Stimulated activated CD4-positive, alpha-beta T cell treated with anti-CD3 and anti-CD28 coated beads, Interleukin-4, amount 100 ng/mL, for 48 hours (primary cell): ENCODE data around the gene ACAA1.
A peak's percentile ranks its signal among the peaks of the same experiment; 100 is the strongest.
"Not testable (repeated sequence)": the region's sequence is repeated elsewhere in the genome, so short reads cannot be mapped to it uniquely, and the experiment has no call there.

ENCODE experiments used
- DNase-seq, 2 donors: peaks; one replicate each; pipeline ENCODE4 v3.0.0-alpha.2; 2020; ENCODE audit warnings: low read depth in 2 of 2

ACAA1 gene

DNA sequence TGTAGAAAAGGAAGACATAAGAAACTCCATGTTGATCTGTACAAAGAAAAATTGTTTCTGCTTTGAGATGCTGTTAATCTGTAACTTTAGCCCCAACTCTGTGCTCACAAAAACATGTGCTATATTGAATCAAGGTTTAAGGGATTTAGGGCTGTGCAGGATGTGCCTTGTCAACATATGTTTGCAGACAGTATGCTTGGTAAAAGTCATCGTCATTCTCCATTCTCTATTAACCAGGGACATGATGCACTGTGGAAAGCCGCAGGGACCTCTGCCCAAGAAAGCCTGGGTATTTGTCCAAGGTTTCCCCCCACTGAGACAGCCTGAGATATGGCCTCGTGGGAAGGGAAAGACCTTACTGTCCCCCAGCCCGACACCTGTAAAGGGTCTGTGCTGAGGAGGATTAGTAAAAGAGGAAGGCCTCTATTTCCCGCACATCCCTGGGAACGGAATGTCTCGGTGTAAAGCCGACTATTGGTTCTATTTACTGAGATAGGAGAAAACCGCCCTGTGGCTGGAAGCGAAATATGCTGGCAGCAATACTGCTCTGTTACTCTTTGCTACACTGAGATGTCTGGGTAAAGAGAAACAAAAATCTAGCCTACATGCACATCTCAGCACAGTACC lies 2.3 kb downstream of the ACAA1 start:
- DNase-seq: not testable (repeated sequence)

DNA sequence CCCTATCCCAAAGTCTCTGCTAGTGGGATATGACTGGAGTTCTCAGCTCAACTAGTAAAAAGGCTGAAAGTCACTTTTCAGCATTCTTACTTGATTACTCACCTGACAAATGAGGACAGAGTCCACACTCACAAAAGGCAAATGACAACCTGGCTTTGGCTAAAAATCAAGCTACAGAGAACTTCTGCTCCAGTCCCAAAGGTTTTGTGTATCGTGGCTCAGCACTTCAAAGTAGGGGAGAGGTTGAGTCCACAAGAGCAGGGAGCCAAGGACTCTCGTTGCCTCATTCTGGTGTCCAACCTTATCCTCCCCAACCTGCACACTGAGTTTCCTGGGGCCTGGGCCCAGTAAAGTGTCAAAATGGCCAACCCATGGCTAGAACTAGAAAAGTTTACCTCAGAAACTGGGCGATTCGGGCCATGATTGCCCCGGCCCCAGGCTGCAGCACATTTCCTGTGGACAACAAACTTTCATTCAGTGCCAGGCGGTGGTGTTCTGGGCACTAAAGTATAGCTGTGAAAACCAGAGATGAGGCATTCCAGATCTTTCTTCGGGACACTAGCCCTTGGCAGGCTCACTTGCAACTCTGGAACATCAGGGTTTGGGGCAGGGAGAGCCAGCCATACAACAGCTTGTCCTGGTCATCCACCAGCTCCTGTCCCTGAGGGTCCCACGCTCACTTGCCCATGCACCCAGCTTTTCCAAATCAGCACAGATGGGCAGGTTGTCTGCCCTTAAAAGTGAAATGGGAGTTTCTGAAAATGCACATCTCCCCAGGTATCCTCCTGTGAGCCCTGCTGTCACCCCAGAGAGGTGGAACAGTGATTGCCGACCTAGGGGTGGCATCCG lies 3.1 kb downstream of the ACAA1 start:
- no peak for DNase-seq

DNA sequence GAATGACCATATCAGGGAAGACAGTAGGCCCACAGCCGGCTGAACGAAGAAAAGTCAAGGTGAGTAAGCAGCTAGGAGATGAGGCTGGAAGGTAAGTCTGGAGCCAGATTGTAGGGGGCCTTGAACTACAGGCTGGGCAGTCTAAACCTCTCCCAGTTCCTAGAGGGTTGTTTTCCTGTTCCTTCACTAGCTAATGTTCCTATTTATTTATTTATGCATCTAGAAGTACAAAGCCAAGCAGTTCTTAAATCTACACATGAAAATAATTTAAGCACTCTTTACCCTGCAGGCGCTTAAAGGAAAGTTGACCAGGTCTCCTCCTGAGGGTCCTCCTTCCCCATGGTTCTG lies 3.7 kb downstream of the ACAA1 start:
- DNase-seq: no peak

DNA sequence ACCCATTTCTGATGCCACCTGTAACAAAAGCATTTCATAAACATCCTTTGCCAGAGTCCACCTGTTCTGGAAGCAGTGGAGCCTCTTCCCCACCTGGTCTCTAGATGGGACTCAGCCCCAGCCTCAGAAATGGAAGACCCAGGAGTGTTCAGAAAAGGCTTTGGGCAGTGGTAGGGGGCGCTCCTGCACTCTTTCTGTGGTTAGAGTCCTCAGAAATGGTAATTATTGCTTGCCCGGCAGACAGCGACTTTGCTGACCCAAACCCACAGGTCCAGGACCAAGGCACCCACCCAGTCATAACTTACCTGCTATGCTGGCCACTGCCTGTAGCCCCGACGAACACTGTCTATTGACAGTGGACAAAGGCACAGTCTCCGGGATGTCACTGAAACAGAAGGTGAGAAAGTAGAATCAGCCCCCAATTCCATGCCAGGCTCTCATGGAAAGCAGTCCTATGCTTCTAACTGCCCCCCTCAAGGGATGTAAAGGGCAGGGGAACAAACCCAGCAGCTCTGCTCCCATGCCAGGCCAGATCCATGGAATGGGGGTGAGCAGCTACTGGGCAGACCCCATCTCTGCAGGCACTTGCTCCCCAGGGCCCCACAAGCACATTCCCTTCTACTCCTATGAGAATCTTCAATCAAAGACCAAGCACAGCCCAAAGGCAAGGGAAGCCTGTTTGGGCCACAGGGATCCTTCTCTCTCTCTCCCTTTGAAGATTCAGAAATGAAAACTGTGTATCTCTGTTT lies 5.1 kb downstream of the ACAA1 start:
- peak; percentile 23 for DNase-seq

DNA sequence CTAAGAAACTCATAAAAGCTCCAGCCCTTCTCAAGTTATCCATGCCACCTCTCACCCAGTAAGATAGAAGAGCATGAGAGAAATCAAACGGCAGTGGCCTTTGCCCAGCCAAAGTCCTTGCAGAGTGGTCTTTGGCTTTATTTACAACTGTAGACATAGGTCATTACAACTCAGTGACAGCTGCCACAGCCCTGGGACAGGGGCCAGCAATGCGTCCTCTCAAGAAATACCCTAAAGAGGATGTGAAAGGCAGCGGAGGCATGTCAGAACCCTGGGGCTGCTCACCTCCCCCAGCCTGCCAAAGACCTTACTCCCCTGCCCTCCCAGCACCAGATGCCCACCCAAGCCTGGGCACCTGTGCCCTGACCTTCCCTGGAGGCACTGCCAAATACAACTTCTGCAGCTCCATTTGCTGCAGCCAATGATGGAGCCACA lies 6.3 kb downstream of the ACAA1 start:
- DNase-seq: no peak

DNA sequence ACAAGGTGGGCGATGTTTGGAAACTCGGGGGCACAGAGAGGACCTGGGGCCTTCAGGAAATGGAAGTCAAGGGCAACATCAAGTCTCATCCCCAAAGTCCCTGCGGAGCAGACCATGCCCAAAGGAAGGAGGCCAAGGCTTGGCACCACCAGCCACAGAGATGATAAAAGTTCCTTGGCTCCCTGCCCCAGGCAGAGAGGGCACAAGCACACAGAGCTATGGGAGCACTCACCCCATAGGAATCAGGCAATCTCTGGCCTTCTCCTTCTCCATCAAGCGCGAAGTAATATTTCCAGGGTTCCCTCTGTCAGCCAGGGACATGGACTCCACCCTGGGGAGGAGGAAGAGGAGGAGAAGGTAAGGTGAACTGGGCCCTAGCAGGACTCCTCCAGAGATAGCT lies 7.9 kb downstream of the ACAA1 start:
- DNase-seq: no peak

DNA sequence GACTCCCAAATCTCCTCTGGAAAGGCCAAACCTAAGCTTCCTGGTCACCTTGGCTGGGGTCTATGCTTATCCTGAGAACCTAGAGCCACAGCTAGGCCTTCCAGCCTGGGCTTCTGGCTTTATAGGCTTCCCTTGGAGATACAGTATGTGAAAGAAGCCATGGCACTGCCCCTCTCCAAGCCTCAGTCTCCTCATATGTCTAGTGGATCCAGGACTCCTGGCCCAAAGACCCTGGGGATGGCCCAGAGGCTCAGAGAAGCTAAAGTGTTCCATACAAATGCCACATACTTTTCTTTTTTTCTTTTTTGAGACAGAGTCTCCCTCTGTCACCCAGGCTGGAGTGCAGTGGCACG lies 8.6 kb downstream of the ACAA1 start:
- no peak for DNase-seq

DNA sequence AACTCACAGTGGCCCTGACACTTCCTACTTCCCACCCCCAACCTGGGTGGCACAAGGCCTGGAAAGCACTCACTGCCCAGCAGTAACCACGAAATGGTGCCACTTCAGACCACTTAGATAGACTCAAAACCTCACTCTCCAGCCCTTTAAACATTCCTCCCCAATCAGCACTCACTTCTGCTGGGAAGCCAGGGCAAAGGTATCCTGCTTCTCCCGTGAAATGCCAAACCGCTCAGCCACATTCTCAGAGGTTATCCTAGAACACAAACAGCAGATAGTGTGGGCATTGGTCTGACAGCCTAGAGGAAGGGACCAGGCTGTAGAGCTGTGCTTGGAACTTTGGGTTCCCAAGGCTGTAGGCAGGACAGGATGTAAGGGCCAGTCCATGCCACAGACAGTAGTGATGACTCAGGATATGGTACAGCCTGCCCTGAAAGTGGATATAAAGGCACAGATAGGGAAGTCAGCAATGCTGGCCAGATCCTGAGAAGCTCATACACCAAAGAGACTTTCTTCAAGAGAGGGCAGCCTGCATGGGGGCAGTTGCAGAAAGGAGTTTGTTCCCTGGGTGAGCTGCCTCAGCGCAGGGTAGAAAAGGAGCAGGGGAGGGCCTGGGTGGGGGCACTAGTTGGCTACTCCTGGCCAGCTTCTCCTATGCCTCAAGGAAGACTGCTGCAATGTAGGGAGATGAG lies 9.2 kb downstream of the ACAA1 start:
- DNase-seq: no peak

DNA sequence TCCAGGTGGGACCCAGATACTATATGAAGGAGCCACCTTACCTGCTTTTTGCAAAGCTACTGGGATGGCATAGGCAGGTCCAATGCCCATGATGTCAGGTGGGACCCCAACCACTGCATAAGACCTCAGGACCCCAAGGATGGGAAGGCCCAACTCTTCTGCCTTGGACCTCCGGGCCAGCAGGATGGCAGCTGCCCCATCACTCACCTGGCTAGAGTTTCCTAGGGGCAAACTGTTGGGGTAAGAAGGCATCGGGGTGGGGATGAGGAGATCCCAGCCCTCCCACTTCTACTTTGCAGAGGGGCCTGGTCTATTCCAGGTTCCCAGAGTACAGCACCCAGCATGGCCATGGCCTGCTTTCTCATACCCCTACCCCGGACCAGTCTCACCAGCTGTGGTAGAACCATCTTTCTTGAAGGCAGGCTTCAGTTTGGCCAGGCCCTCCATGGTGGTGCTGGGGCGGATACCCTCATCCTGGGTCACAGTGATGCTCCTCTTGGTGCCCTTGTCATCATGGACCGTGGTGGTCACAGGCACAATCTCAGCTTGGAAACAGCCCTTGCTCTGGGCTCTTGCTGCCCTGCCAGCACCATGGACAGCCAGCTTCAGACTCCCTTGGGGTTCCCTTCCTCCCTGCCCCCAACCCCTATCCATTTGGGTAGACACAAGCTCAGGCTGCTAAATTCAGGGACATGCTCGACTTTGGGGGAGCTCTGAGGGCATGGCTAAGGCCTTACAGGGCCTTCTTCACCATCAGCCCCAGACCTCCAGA lies 10.6 kb downstream of the ACAA1 start:
- no peak for DNase-seq

DNA sequence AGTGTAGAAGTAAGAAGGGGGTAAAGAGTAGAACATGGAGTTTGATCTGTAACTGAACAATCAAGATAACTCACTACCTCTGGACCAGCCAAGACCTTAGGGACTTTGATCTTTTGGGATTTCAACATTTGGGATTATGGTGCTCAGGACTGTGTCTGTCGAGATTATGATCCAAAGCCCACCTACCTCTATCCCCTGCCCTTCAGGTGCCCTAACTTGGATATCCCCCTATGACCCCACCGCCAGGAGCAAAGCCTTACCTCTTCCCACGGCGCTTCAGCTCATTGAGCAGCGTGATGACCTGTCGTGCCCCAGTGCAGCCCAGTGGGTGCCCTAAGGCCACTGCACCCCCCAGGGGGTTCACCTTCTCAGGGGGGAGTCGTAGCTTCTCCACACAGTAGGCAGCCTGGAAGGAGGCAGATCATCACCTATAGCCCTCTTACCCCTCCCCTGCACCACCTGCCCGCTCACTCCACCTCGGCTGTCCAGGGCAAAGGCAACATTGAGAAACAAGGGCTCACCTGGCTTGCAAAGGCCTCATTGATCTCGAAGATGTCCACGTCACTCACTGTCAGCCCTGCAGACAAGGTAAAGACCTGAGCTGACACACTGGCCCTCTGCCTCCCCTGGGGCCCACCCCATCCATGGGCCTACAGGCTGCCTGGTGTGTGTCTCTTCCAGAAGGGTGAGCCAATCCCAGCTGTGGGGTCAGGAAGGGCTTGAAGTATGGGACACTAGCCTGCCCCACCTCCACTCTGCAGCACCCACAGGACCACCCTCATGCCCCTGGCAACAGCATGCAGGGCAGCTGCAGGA lies 11.4 kb downstream of the ACAA1 start:
- DNase-seq: no peak

DNA sequence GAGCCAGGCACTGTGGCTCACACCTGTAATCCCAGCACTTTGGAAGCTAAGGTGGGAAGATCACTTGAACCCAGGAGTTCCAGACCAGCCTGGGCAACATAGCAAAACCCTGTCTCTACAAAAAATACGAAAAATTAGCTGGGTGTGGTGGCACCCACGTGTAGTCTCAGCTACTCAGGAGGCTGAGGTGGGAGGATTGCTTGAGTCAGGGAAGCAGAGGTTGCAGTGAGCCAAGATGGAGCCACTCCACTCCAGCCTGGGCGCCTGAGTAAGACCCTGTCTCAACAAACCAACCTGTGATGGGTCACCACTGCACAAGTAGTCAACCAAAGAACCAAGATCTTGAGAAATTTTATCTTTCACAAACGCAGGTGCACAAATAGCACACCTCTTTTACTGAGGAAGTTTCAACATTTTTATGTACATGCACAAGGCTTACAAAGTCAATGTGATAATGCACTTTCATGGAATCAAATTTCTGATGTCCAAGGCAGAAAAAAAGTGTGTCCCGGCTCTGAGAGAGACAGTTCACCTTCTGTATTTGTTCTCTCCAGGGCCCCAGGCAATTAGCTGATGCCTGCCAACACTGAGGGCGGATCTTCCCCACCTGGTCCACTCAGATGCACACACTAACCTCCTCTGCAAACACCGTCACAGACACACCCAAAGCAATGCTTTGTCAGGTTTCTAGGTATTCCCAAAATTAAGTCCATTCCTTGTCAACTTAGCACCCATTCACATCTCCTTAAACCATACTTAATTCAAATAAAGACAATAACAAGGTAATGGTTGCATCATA lies 12.4 kb downstream of the ACAA1 start:
- DNase-seq: no peak

DNA sequence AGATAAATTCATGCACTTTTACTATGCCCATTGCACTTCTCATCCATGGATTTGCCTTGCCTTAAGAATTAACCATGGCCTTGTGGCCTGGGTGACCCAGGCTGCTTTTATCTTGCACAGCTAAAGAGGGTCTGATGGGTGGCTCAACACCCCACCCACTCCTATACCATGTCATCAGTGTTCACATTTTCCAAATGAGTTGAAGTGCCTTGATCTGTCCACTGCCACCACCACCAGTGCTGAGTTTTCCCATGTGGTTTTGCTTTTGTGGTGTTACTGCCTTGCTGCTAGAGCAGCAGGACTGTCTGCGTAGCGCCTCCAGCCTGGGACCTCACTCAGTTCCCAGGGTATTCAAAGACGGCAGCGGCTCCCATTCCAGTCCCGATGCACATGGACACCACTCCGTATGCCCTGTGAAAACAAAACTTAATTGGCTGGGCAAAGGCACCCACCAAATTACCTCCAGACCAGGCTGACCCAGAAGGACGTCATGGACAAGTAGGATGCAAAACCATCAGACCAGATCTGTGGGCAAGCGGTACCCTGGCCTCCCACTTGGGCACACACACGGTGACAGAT lies 14.1 kb downstream of the ACAA1 start:
- no peak for DNase-seq

DNA sequence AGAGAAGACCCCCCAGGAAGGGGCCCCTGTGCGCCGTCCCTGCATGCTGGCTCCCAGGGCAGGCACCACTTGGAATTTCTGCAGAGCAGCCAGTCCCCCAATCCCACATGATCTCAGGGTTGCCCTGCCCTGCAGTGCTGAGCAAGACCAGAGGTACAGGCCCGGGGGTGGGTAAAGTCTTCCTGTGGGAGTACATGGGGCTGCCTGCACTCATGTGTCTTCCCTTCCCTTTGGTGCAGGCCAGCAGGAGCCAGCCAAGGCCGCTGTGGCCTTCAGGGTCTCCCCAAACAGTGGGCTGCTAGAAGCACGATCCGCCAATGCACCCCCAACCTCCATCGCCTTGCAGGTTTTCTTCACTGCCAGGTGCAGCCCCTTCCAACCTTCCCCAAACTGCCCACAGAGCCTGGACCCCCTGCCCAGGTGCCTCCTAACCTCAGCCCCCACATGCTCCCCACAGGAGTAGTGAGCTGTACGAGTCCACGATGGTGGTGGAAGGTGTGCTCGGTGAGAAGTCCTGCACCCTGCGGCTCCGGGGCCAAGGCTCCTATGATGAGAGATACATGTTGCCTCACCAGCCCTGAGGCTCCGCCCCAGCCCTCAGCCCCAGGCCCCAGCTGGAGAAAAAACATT lies 15.0 kb downstream of the ACAA1 start:
- no peak for DNase-seq

DNA sequence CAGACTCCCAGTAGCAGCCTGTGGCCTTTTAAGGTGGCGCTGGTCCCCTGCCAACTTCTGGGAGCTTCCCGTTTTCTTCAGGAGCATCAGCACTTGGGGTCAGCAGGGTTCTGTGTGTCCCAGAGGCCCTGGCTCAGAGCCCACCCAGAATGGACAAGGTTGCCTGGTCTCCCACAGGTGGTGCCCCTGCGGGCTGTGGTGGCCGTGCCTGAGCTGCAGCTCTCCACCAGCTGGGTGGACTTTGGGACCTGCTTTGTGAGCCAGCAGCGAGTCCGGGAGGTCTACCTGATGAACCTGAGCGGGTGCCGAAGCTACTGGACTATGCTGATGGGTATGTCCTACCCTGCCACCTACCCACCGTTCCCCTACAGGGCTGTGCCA lies 15.5 kb downstream of the ACAA1 start:
- no peak for DNase-seq

DNA sequence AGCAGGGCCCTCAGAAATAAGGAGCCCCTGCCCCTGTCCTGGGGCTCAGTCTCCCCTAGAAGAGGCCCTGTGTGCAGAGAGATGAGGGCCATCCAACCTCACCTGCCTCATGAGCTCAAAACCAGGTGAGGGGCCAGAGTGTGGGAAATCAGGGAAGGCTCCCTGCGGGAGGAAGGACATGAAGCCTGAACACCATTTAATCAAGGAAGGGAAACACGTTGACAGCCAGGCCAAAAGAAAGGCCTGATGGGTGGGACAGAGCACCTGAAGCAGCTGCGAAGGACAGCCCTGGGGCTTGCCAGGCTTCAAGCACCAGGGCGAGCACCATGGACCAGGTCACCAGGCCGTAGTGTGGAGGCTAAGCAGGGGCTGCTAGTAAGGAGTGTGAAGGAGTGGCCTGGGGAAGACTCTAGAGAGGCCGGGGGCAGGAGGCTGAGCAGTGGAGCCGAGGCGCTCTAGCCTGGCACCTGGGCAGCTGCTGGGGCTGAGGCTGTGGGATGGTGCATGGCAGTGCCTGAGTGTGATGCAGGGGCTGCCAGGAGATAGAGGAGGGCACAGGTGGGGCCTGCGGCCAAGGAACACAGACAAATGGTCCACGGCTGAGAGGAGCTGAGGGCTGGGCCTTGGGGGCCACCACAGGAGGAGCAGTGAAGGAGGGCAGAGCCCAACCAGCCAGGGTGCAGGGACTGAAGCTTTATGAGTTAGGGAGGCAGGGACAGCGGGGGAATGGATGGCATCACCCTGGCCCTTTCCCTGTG lies 16.1 kb downstream of the ACAA1 start:
- no peak for DNase-seq

DNA sequence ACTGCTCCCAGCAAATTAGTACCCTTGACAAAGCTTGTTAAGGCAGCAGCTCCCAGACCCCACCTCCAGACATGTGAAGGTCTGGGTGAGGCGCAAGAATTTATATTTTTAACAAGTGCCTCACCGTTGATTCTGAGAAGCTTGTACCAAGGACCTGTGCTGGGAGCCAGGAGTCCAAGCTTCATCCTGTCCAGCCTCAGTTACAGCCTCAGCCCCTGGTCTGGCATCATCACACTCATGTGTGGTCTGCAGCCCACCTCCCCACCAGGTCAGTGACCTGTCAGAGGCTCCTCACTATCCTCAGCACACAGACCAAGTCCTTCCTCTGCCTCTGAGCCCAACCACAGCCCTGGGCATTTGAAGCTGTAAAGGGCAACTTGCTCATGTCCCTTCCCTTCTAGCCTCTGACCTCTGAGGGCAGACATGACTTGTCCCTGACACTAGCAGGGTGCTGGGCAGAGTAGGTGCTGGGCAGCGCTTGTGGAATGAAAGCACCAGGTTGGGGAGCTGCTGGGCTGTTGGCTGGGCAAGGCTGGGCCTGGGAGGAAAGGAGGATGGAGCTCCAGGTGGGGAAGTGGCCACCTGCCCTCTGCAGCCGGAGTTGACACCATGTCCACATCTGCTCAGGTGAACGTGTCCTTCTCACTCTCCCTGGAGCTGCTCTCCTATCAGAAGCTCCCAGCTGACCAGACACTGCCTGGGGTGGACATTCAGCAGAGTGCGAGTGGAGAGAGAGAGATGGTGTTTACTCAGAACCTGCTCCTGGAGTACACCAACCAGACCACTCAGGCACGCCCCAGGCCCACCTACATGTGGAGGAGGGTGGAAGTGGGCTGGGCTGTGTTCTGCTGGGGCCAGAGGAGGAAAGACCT lies 16.9 kb downstream of the ACAA1 start:
- DNase-seq: no peak

DNA sequence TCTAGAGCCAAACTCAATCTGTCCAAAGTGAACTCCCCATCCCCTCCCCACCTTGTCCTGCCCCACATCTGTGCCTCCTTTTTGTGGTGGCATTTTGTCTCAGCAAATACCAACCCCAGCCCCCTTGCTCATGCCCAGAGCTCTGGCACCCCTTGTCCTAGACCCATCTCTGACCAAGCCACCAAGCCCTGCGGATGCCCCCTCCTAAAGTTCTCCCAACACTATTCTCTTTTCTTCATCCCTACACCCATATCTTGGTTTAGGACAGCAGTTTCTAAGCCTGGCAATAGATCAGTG lies 17.7 kb downstream of the ACAA1 start:
- no peak for DNase-seq
